Loucy (cell line): Measurements from ENCODE around the gene LAMTOR4.

Experiments
- EZH2phosphoT487 ChIP-seq: fragments of 200-600 bp; IDR thresholded peaks from 2 replicates; pipeline ENCODE4 v1.6.1; 2018; ENCODE audit warnings: antibody characterized with exemption, mild to moderate bottlenecking, moderate library complexity, borderline replicate concordance
- TF ChIP-seq, protein P1 (sequence below): fragments of 200-600 bp; sonication (generic); conservative IDR thresholded peaks from 2 replicates; pipeline ENCODE4 v1.5.1; 2014; ENCODE audit warnings: mild to moderate bottlenecking, antibody characterized with exemption, low read length

DNA sequence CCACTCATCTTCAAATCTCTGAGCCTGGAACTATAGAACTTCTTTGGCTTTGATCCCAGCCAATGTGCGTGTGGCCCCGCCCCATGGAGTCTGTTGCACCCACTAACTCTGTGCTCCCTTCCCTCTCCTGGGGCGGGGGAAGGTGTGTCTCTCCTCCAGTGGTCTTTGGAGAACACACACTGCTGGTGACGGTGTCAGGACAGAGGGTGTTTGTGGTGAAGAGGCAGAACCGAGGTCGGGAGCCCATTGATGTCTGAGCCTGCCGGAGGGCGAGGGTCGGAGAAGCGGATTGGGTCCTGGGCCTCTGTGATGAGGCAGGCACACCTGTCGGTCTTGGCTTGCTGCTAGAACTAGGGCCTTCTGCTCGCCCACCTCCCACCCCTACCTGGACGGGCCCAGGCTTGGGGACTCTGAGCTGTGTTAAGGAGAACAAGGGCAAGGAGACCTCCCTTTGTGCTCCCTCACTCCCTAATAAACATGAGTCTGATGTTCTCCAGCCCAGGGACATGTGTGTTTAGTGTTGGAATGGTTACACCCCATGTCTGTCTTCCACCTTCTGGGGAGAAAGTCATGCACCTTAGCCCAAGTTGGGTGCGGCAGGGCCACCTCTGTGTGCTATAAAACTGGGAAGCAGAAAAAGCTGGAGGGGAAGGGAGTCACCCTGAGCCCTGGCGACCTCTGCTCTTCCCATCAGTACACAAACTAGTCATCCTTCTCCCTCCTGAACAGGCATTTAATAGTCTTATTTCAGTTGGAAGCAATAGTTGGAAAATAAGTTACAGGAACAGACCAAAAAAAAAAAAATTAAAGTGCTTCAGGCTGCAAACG, 5.2 kb downstream of the LAMTOR4 start:
- TF ChIP-seq, protein P1, sequence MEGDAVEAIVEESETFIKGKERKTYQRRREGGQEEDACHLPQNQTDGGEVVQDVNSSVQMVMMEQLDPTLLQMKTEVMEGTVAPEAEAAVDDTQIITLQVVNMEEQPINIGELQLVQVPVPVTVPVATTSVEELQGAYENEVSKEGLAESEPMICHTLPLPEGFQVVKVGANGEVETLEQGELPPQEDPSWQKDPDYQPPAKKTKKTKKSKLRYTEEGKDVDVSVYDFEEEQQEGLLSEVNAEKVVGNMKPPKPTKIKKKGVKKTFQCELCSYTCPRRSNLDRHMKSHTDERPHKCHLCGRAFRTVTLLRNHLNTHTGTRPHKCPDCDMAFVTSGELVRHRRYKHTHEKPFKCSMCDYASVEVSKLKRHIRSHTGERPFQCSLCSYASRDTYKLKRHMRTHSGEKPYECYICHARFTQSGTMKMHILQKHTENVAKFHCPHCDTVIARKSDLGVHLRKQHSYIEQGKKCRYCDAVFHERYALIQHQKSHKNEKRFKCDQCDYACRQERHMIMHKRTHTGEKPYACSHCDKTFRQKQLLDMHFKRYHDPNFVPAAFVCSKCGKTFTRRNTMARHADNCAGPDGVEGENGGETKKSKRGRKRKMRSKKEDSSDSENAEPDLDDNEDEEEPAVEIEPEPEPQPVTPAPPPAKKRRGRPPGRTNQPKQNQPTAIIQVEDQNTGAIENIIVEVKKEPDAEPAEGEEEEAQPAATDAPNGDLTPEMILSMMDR, result no peak
- no peak for TF ChIP-seq EZH2phosphoT487
